Measurements from ENCODE around the gene OR10P1. TPM values are rescaled to one million over a fixed set of nuclear protein-coding genes. Genes with fewer than 3 reads are reported as not detected.
"Not testable (repeated sequence)": the region's sequence is repeated elsewhere in the genome, so short reads cannot be mapped to it uniquely, and the experiment has no call there.

OR10P1 gene, protein sequence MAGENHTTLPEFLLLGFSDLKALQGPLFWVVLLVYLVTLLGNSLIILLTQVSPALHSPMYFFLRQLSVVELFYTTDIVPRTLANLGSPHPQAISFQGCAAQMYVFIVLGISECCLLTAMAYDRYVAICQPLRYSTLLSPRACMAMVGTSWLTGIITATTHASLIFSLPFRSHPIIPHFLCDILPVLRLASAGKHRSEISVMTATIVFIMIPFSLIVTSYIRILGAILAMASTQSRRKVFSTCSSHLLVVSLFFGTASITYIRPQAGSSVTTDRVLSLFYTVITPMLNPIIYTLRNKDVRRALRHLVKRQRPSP
- not detected for total RNA-seq

DNA sequence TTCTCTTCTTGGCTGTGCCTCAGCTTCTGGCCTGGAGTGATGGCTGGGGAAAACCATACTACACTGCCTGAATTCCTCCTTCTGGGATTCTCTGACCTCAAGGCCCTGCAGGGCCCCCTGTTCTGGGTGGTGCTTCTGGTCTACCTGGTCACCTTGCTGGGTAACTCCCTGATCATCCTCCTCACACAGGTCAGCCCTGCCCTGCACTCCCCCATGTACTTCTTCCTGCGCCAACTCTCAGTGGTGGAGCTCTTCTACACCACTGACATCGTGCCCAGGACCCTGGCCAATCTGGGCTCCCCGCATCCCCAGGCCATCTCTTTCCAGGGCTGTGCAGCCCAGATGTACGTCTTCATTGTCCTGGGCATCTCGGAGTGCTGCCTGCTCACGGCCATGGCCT lies at the start of gene OR10P1:
Gene OR10P1, plus strand, starts transcription at position 40 of the 400 bp plus-strand sequence. Its CDS starts 0 bp downstream, at position 40.
- no peak for ATAC-seq

DNA sequence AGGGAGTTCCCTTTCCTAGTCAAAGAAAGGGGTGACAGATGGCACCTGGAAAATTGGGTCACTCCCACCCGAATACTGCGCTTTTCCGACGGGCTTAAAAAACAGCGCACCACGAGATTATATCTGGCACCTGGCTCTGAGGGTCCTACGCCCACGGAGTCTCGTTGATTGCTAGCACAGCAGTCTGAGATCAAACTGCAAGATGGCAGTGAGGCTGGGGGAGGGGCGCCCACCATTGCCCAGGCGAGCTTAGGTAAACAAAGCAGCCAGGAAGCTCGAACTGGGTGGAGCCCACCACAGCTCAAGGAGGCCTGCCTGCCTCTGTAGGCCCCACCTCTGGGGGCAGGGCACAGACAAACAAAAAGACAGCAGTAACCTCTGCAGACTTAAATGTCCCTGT lies 46.5 kb upstream of the OR10P1 start:
- ATAC-seq: not testable (repeated sequence)

DNA sequence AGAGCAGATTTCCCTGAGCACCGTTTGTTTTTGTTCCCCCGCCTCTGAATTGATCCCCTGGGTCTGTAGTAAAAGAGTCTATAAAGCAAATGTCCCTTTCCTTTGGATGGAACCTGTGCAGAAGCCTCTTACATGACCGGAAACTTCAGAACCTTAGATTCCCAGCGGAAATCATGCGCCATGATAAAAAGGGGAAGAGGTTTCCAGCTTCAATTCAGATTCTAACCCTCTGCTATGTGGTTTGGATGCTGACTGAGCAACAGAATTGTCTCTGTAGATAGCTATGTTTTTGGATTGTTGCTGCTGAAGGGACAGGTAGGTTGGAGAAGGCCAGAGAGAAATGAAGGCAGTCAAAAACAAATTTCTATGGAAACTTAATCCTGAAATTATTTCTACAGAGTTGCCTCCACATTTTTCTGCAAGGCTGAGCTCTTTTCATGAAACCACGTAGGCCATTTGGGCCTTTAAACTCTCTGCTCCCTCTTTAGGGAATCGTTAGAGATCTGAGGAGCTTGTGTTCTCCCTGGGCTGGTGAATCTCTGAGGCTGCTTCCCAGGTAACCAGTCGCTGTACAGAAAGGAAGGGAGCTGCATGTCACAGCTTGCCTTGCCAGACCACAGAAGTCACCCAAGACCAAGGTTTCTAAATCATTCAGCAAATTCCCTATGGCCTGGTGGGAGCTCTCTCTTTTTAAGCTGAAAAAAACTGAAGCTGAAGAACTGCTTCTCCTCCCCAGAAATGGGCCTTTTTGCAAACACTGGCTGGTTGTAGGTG lies 28.7 kb upstream of the OR10P1 start:
- ATAC-seq: no peak

DNA sequence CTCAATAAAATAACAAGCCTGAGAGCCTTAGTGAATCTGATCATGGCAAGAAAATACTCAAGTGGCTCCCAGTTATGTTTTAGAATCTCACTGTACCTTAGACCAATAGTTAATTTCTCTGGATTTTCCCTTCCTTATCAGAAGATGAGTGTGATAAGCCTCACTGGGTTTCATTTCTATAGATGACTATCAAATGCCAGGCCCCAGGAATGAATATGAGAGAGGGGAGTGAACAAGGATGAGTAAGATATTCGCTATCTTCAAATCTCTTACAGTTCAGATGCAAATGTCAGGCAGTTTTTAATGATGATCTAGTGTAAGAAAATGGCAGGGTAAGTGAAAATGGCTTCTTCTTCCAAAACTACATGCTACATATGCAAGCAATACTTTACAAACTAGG lies 26.1 kb upstream of the OR10P1 start:
- no peak for ATAC-seq

DNA sequence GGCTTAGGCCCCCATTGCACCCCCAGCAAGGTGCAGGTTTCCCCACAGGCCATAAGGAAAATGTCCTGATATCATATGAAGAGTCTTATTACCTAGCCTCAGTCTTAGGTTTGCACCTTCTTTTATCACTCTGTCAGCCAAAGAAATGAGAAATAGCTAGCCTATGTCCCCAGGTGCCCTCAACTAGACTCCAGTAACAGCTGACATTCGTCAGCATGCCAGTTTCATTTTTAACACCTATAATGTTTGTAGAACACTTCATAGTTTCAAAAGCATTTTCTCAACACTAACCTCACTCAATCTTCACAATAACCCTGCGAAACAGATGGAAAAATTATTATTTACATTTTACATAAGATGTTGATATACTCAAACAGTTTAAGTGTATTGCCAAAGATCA lies 24.0 kb upstream of the OR10P1 start:
- ATAC-seq: no peak

DNA sequence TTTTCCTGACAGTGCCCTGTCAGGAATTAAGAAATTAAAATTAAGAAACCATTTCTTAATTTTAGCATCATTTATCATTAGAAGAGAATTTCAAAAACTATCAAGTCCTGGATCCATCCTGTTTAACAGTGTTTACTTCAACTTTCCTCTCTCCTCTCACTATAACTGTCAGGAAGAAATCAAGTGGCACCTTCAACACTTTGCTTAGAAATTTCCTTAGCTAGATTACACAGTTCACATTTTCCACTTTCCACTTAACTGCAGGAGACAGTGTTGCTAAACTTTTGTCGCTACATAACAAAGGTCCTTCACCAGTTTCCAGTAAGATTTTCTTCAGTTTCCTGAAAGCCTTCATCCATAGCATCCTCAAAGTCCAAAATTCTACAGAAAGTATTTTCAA lies 21.9 kb upstream of the OR10P1 start:
- no peak for ATAC-seq

DNA sequence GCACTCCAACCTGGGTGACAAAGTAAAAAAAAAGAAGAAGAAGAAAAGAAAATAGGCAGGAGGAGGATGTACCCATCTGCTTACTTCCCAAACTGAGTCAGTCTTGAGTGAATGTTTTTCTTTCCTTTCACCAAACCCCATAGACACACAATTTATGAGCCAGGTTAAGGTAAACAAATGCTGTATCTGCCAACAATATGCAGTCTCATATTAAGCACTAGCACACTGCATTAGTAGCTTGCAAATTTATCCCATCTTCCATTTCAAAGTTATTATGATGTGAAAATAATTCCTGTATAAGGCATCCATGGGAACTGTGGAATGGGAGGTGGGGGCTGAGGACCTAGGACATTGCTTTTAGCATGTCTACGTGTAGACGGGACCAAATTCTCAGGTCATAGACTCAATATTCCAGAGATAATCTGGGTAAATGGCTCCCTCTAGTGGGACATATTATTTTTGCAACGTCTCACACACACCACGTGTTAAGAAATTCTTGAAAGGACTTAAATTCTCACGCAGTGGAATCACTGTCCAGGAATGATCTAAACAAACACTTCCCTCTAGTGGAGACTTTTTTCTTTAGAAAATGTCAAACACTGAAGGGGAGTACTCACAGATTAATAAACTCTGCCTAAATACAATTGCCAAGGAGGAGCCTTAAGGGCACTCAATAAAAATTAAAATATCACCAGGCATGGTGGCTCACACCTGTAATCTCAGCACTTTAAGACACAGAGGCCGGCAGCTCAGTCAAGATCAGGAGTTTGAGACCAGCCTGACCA lies 17.1 kb upstream of the OR10P1 start:
- peak; percentile 95 for ATAC-seq

DNA sequence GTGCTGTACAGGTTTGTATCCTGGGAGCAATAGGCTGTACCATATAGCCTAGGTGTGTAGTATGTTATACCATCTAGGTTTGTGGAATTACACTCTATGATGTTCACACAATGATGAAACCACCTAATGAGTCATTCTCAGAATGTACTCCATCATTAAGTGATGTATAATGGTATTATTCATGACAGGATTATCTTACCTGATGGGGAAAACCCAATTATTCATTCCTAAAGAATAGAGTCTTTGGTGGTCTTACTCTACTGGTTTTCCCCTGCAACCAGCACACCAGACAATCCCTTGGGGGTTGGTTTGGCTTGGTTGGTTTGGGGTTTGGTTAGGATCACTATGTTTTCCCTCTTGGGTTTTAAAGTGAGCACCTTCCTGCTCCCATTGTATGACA lies 12.6 kb upstream of the OR10P1 start:
- peak; percentile 70 for ATAC-seq

DNA sequence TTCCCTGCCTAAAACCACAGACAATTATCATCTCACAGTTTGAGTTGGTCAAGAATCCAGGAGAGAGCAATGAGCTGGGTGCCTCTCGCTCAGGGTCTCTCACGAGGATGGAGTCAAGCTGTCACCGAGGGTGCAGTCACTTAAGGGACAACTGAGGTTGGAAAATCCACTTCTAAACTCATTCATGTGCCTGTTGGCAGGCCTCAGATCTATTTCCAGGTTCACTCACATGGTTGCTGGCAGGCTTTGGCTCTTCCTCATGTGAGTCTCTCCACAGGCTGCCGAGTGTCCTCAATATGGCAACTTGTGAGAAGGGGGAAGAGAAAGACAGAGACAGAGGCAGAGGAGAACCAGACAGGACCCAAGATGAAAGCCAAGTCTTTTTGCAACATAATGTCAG lies 10.5 kb upstream of the OR10P1 start:
- no peak for ATAC-seq

DNA sequence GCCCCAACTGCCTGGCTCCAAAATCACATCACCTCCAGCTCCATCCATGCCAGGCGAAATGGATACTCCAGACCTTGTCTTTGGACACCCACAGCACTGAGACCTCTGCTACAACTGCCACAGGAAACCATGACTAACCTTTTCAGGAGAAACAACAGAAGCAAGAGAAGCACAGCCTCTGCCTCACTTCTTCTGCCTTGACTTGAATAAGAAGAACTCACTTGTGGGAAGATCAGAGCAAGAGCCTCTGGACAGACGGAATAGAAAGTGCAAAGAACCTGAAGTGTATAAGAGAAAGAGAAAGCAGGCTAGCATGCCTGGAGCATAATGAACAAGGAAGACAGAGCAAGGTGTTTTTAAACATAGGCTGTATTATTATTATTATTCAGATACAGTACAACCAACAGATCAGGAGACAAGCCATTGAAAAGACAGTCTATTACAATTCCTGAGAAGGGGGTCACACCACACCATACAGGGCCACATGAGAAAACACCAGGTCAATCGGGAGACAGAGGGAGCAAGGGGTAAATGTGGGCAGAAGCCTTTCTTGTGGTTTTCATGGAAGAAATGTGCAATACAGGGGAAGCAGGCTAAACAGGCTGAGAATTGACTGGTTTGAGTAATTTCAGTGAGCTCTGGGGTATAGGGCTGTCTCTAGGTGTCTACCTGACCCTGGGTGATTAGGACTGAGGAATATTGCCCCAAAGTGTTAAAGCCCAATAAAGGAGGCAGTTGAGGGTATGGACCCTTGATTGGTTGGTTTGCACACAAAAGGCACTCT lies 7.4 kb upstream of the OR10P1 start:
- ATAC-seq: no peak

DNA sequence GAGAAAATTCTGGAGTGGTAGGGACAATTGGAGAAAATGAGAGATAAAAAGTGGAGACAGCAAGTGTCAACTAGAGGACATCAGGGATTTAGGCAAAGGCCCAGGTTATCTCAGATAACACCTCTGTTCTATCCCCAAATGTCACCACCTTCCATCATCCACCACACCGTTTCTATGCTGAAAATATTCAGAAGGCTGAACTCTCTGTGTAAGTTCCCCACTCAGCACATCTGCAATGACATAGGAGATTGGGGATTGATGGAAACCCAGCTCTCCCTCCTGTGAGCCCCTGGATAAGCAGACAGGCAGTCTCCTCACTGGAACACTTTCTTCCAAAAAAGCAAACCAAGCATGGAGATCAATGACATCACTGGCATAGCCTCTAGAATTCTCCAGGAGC lies 5.6 kb upstream of the OR10P1 start:
- ATAC-seq: no peak

DNA sequence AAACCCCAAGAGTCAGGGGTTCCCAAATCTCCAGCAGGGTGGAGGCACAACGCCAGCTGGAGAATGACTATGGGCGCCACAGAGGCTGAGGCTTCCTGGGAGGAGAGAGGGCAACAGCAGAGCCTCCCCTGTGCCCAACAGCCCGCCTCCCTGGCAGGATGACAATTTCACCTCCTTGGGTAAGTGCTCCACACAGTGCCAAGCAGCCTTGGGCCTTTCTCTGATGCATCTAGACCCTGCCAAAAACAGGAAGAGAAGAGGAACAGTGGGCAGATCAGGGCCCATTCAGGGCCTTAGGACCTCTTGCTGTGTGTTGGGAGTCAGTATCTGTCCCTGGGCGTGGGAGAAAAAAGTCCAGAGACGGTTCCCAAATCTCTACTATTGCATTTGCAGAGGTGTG lies 5.0 kb upstream of the OR10P1 start:
- peak; percentile 28 for ATAC-seq

DNA sequence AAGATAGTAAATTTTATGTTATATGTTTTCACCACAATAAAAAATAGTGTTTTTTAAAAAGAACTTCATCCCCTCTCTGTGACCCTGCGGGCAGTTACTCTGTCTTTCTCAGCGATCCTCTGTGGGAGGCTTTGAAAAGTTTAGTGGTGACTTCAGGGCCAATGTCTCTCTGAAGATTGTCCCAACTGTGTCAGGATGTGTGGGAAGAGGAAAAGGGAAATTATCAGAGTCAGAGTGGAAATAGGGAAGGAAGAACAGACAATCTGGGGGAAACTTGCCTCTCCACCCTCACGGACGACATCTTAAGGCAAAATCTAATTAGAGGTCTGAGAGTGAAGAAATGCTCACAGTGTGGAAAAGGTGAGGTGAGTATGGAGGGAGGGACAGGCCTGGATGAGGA lies 3.5 kb upstream of the OR10P1 start:
- ATAC-seq: no peak

DNA sequence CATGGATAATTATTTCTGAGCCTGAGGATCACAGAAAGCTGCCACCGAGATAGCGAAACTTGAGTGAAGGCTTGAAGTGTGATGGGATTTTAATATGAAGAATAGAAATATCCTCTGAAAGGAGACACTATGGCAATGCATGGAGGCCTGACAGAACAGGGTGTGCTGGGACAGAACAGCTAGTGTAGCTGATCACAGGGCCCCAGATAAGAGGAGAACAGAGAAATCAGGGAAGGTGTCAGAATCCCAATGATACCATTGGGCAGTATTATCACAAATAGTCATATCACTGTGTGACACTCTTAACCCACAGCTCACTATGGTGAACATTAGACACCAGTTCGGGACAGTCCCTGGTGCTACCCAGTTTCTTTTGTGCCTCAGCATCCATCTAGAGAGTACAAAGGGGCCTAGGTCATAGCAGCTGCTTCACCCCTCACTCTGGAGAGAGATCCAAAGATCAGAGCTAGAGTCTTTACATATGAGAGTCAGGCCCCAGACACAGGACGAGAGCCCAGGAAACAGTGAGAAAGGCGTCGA lies 506 bp upstream of the OR10P1 start:
- ATAC-seq: no peak

DNA sequence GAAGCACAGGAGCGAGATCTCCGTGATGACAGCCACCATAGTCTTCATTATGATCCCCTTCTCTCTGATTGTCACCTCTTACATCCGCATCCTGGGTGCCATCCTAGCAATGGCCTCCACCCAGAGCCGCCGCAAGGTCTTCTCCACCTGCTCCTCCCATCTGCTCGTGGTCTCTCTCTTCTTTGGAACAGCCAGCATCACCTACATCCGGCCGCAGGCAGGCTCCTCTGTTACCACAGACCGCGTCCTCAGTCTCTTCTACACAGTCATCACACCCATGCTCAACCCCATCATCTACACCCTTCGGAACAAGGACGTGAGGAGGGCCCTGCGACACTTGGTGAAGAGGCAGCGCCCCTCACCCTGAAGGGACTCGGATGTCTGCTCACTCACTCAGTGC lies 775 bp downstream of the OR10P1 start:
- ATAC-seq: no peak

DNA sequence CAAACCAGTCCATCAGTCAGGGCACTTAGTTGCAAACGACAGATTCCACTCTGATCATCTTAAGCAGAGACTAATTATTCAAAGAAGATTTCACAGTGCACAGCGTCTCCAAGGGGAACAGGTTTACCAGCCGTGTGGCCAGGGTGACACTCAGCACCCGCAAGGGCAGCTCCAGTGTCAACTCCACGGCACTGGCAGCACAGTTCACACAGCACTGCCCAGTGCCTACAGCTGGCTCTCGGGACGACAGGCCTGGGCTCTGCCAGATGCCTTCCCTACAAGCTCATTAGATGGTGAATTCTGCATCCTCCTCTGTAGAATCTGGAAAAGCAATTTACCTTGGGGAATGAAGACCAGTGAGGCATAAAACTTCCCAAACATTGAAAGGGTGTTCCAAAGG lies 4.9 kb downstream of the OR10P1 start:
- ATAC-seq: no peak

DNA sequence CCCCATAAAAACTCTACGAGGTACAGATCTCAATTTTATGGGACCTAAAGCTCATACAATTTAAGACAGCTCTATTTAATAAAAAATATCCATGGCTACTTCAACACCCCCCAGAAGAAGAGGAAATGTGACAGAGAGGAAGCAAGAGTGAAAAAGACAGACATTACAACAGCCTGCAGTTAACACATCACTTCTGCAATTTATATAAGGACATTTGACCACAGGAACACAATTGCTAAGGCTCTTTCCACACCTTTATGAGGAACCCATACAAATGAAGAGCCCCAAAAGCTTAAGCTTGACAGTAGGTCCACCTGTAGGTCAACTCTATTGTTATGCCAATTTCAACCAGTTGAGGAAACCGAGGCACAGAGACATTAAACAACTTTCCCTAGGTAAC lies 5.6 kb downstream of the OR10P1 start:
- no peak for ATAC-seq

DNA sequence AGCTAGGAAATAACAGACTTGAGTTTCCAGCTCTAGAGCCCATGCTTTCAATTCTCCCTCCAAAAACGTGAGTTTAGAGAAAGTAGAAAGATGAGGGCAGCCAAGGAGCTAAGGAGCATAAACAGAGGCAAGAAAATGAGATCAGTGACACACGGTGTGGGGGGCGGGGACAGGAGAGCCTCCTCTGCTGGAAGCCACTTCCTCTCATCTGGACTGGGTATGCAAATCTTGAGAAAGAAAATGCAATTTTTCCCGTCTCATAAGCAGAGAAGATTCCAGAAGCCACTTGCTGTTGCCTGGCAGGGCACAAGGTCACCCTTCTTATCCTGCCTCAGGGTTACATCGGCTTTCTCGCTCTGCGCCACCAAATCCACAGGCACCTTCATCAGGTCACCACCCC lies 6.0 kb downstream of the OR10P1 start:
- ATAC-seq: no peak

DNA sequence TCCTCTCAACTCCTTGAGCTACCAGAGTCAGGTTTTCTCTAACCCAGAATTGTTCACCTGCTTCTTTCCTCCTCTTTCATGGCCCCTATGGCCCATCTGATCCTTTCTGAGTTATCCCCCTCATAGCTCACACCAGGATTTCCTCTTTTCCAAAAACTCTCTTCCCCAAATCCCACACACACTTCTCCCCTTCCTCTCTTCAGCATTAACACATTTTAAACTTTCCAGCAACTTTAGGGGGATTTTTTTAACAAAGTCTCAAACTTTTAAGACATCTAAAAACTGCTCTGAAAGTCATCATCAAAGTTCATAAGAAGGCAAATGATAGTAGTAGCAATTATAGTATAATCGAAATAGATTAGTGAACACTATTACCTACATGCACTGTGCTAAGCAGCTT lies 7.9 kb downstream of the OR10P1 start:
- no peak for ATAC-seq

DNA sequence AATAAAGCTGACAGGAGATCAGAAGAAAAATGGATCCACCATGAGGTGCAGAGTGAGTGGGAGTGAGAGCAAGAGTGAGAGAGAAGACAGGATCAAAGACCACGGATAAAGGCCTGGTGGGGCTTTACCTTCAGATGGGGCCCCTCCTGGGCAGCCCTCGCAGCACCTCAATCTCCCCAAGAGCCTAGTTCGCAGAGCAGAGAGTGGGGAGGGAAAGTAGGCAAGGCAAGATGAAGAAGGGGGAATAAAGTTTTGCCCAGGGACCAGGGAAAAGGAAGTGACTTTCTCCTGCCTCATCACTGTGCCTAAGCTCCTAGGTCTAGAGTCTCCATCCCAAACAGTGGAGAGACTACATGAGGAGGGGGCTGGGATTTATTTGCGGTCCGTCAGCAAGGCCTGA lies 10.3 kb downstream of the OR10P1 start:
- ATAC-seq: no peak

DNA sequence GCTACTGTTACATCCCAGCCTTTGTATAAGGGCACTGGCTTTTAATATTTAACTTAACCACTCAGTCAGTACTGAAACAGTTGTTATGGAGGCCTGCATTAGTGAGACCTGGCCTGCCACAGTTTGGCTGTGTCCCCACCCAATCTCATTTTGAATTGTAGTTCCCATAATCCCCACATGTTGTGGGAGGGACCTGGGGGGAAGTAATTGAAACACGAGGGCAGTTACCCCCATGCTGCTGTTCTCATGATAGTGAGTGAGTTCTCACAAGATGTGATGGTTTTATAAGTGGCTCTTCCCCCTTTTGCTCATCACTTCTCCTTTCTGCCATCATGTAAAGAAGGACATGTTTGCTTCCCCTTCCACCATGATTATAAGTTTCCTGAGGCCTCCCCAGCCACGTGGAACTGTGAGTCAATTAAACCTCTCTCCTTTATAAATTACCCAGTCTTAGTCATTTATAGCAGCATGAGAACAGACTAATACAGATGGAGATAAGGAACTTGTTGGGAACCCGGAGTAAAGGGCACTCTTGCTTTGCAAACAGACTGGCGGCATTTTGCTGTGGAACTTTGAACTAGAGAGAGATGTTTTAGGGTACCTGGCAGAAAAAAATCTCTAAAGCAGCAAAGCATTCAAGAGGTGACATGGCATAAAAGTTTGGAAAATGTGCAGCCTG lies 14.1 kb downstream of the OR10P1 start:
- not testable (repeated sequence) for ATAC-seq

DNA sequence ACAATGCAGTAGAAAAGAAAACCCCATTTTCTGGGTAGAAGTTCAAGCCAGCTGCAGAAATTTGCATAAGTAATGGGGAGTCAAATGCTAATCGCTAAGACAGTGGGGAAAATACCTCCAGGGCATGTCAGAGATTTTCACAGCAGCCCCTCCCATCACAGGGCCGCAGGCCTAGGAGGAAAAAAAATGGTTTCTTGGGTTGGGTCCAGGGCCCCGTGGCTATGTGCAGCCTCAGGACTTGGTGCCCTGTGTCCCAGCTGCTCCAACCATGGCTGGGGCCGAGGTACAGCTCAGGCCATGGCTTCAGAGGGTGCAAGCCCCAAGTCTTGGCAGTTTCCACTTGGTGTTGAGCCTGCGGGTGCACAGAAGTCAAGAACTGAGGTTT lies 14.6 kb downstream of the OR10P1 start:
- no peak for ATAC-seq

Data from esophagus mucosa (tissue), 1 donor.